HepG2 (cell line): Measurements from ENCODE around the gene PHLDB1. TPM values are rescaled to one million over a fixed set of nuclear protein-coding genes. Genes with fewer than 3 reads are reported as not detected.

Source experiments
- AGO2 ChIP-seq: fragments of 200-400 bp; formaldehyde crosslinking; optimal IDR thresholded peaks from 2 replicates; pipeline ENCODE3; 2017; ENCODE audit warnings: mild to moderate bottlenecking, low read depth, low read length, moderate library complexity
- AHDC1 ChIP-seq: sonication (generic); formaldehyde crosslinking; IDR thresholded peaks from 2 replicates; pipeline ENCODE4 v1.5.1; 2020; ENCODE audit warnings: mild to moderate bottlenecking, missing genetic modification reagents, borderline replicate concordance
- ARHGAP35 ChIP-seq: sonication (generic); formaldehyde crosslinking; IDR thresholded peaks from 2 replicates; pipeline ENCODE4 v1.9.0; 2022; ENCODE audit warnings: mild to moderate bottlenecking, inconsistent platforms, moderate library complexity, missing genetic modification reagents, borderline replicate concordance
- CENPBD1 ChIP-seq: sonication (generic); formaldehyde crosslinking; IDR thresholded peaks from 2 replicates; pipeline ENCODE4 v1.8.0; 2022; ENCODE audit warnings: missing genetic modification reagents, low read depth, mild to moderate bottlenecking, borderline replicate concordance
- DMAP1 ChIP-seq: IDR thresholded peaks from 2 replicates; pipeline ENCODE4 v1.6.1; 2016
- POLR2A ChIP-seq, 2 experiments: IDR thresholded peaks; 2 replicates each; pipeline ENCODE4 v1.6.1; 2011; ENCODE audit warnings: low read depth in 2 of 2, low read length in 2 of 2, mild to moderate bottlenecking in 1 of 2, moderate library complexity in 1 of 2; ENCODE audit not compliant: insufficient read depth in 1 of 2
- SIN3A ChIP-seq: IDR thresholded peaks from 2 replicates; pipeline ENCODE4 v1.6.1; 2011; ENCODE audit warnings: low read depth, mild to moderate bottlenecking, control low read depth, low read length, borderline replicate concordance
- SP5 ChIP-seq: IDR thresholded peaks from 2 replicates; pipeline ENCODE4 v1.6.1; 2016; ENCODE audit warnings: low read depth, borderline replicate concordance
- TAF1 ChIP-seq: sonication (generic); formaldehyde crosslinking; IDR thresholded peaks from 2 replicates; pipeline ENCODE4 v1.4.0; 2020; ENCODE audit warnings: missing genetic modification reagents
- ZBTB7B ChIP-seq: sonication (generic); formaldehyde crosslinking; IDR thresholded peaks from 2 replicates; pipeline ENCODE4 v1.4.0; 2020; ENCODE audit warnings: missing genetic modification reagents
- ZMYM2 ChIP-seq: sonication (generic); formaldehyde crosslinking; IDR thresholded peaks from 2 replicates; pipeline ENCODE4 v1.8.0; 2022; ENCODE audit warnings: mild to moderate bottlenecking, missing genetic modification reagents
- ZNF318 ChIP-seq: sonication (generic); formaldehyde crosslinking; IDR thresholded peaks from 2 replicates; pipeline ENCODE4 v1.4.0; 2020; ENCODE audit warnings: mild to moderate bottlenecking, missing genetic modification reagents
- ZNF33B ChIP-seq: sonication (generic); formaldehyde crosslinking; IDR thresholded peaks from 2 replicates; pipeline ENCODE4 v1.5.1; 2020; ENCODE audit warnings: mild to moderate bottlenecking, missing genetic modification reagents
- ZNF652 ChIP-seq: IDR thresholded peaks from 2 replicates; pipeline ENCODE4 v1.6.1; 2016; ENCODE audit warnings: low read depth, borderline replicate concordance
- ZSCAN22 ChIP-seq: sonication (generic); formaldehyde crosslinking; IDR thresholded peaks from 2 replicates; pipeline ENCODE4 v1.4.0; 2020; ENCODE audit warnings: mild to moderate bottlenecking, missing genetic modification reagents
- polyA plus RNA-seq, 8 experiments: library from polyadenylated mRNA; depleted of rRNA in 3 of 8; stranded (reverse) in 7 of 8; unstranded in 1 of 8; fragments of >200 nt; fragmentation: Illumina TruSeq in 4 of 8; extraction: Trizol in 4 of 8; gene quantifications; 2 replicates each; pipeline versions ENCODE4 v1.2.1 to v1.2.3, GENCODE V29; 2011 to 2016; ENCODE audit warnings: low read depth in 4 of 8, missing spikeins in 1 of 8, mixed read lengths in 1 of 8; ENCODE audit not compliant: insufficient read depth in 1 of 8
- total RNA-seq, 5 experiments: library from RNA; depleted of rRNA; stranded (reverse); fragments of >200 nt; fragmentation: Illumina TruSeq; extraction: Trizol; gene quantifications; 2 replicates each; pipeline ENCODE4 v1.2.3, GENCODE V29; 2016; ENCODE audit warnings: low read depth in 1 of 5

Gene PHLDB1
- total and polyA plus RNA-seq, 2 of the 13 experiments (the other 11 are each of a cell fraction or from before 2014, with no cell fraction given): 13.8 to 14.2 TPM

DNA sequence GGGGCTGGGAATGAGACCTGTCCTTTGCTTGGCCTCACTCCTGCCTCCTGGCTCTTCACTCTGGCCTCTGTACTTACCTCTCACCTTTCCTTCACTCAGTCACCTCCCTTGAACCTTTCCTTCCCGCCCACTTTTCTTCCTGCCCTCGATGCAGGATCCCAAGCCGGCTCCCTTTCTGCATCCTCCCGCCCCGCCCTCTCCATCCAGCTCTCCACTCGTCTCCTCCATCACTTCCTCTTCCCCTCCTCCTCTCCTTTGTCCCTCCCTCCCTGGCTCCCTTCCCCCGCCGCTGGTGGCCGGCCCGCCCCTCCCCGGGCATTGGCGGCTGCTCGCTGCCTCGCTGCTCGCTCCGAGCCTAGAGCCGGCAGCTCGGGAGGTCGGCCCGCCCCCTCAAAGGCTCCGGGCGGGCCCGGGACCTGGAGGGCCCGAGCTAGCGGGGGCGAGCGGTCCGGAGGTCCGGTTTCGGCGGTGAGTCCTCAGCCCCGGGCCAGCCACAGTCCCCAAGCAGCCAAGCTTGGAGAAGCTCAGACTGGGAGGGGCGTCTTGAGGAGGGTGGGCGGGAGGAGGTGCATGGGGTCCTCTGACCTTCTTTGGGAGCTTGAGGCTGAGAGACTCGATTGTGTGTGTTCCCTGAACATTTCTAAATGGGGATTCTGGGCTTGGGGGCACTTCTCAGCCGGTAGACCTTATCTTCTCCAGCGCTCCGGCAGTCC lies 13.8 kb downstream of the PHLDB1 start (continued):
- TF ChIP-seq CENPBD1 (no peak), SIN3A (peak; percentile 56; the same call in 1 of the 2 replicates), AGO2 (peak; percentile 77), ZNF652 (CRISPR knock-in tag) (no peak), ZNF33B (CRISPR knock-in tag) (no peak), DMAP1 (CRISPR knock-in tag) (peak; percentile 13; the same call in 1 of the 2 replicates), ZNF318 (peak; percentile 24; the same call in 1 of the 2 replicates), ZSCAN22 (CRISPR knock-in tag) (0 out of 2 replicates have a peak, but pooled peaks have one; percentile 2), ZBTB7B (0 out of 2 replicates have a peak, but pooled peaks have one; percentile 4), POLR2A (IDR thresholded peaks at IDR 0.05; ENCODE audit: insufficient read depth in 1 of 2, low read depth in 2 of 2, low read length in 2 of 2) (peak in 1 of 2 experiments; percentile 23; a peak in 2 of 4 replicates), AHDC1 (CRISPR knock-in tag) (0 out of 2 replicates have a peak, but pooled peaks have one; percentile 2), ARHGAP35 (CRISPR knock-in tag) (no peak), SP5 (peak; percentile 71), TAF1 (peak; percentile 14; the same call in 1 of the 2 replicates), ZMYM2 (CRISPR knock-in tag) (no peak)
